Psoas muscle (tissue), 8 donors: ENCODE data around the gene MAL. TPM values are rescaled to one million over a fixed set of nuclear protein-coding genes. Genes with fewer than 3 reads are reported as not detected.
A peak's percentile ranks its signal among the peaks of the same experiment; 100 is the strongest.

Experiments
- ATAC-seq, 4 donors: fragments of 200-7000 bp; cut with Tn5 transposase; one replicate each; pipeline ENCODE4 v1.9.1; 2020; ENCODE audit warnings: moderate library complexity in 3 of 4, mild to moderate bottlenecking in 2 of 4
- DNase-seq, 2 donors: peaks; one replicate each; pipeline ENCODE4 v3.0.0-alpha.2; 2020
- H3K27ac ChIP-seq: fragments of 200-600 bp; one replicate; pipeline ENCODE4 v1.8.0; 2022
- H3K27me3 ChIP-seq, 3 donors: fragments of 200-600 bp in 1 of 3; one replicate each; pipeline versions ENCODE4 v1.6.1 to v1.8.0; 2013 to 2022; ENCODE audit warnings: low read length in 2 of 3, mild to moderate bottlenecking in 2 of 3, moderate library complexity in 1 of 3; ENCODE audit not compliant: insufficient read depth in 3 of 3
- H3K36me3 ChIP-seq, 2 donors: fragments of 200-600 bp in 1 of 2; one replicate each; pipeline versions ENCODE4 v1.6.1 to v1.8.0; 2013 to 2022; ENCODE audit warnings: low read depth in 1 of 2, mild to moderate bottlenecking in 1 of 2, moderate library complexity in 1 of 2; ENCODE audit not compliant: insufficient read depth in 1 of 2
- H3K4me1 ChIP-seq: fragments of 200-600 bp; one replicate; pipeline ENCODE4 v1.8.0; 2022
- H3K4me3 ChIP-seq: fragments of 200-600 bp; one replicate; pipeline ENCODE4 v1.8.0; 2022; ENCODE audit warnings: mild to moderate bottlenecking
- H3K9me3 ChIP-seq: fragments of 200-600 bp; one replicate; pipeline ENCODE4 v1.8.0; 2022
- CTCF ChIP-seq: fragments of 200-600 bp; IDR thresholded peaks from one replicate; pipeline ENCODE4 v1.8.0; 2022; ENCODE audit warnings: antibody characterized with exemption
- WGBS, 3 donors: extraction: QIAGEN DNeasy Blood & Tissue Kit; methylation state at CpG; one replicate each; pipeline versions ENCODE4 v1.1.6 to v1.1.7; 2013; 5-methylcytosine and 5-hydroxymethylcytosine counted together
- intact Hi-C, 2 donors: fragments of 100-400 bp; cut with DNase I; formaldehyde crosslinking; loops; one replicate each; pipeline versions ENCODE4 v1.11.0 to v1.14.2; 2022
- polyA plus RNA-seq, 3 donors: library from polyadenylated mRNA; stranded (reverse); fragments of 200-250 nt; gene quantifications; one replicate each; pipeline ENCODE4 v1.2.3, GENCODE V29; 2013
- total RNA-seq, 4 donors: library from RNA; stranded (reverse); fragmentation: NEBNext Ultra II Directional in 2 of 4; extraction: Animal tissue kit (Norgen Biotek cat#: 25700) in 2 of 4; gene quantifications; one replicate each; pipeline versions ENCODE4 v1.2.1 to v1.2.4, GENCODE V29; 2021 to 2023
- donor health status: healthy with polysubstance abuse.
- donor health status: DM: no; HTN: no; CAD: no; lungs with moderate emphysema.
- donor health status: Bipolar disorder and iron deficiency.
- donor health status: healthy.
- donor health status: DM: yes; HTN: yes; CAD: no.
- donor health status: DM: no; HTN: no; CAD: no.
- donor health status: DM: no; HTN: no; CAD: no.
- donor health status: DM: yes; HTN: yes; CAD: no.

MAL gene
- total and polyA plus RNA-seq, 7 donors, result 0.53 to 1.5 (median 0.93) TPM; not detected in 1

GRCh38 chr2:95032341-95032740 lies 6.8 kb downstream of the MAL start:
- Histone ChIP-seq H3K9me3 (no peaks in the 10 kb centered on the region), H3K27me3 (peaks cover 0 to 12% (median 4%) of the 10 kb centered on the region in 3 donors), H3K36me3 (no peaks in the 10 kb centered on the region), H3K4me3 (no peak overlapping the region), H3K27ac (no peak overlapping the region), H3K4me1 (no peaks in the 10 kb centered on the region)
- intact Hi-C loops, result no loop called here
- WGBS, 3 donors, result 48 to 67% (median 58%) methylated on average over 3 of the region's 3 CpGs
- DNase-seq, result peak in 1 of 2 donors; percentile 1
- ATAC-seq, result no peak
- TF ChIP-seq CTCF, result no peak

- Histone ChIP-seq H3K27ac (no peak overlapping the region), H3K4me3 (no peak overlapping the region), H3K9me3 (no peaks in the 10 kb centered on the region), H3K27me3 (peaks cover 0 to 6% (median 2%) of the 10 kb centered on the region in 3 donors), H3K4me1 (no peaks in the 10 kb centered on the region), H3K36me3 (no peaks in the 10 kb centered on the region)
- 69 to 73% (median 69%) methylated on average over 16 of the region's 16 CpGs for WGBS, 3 donors
- peak in 1 of 2 donors; percentile 17 for DNase-seq
- no peak for ATAC-seq
- intact Hi-C loops, result no loop called here
- TF ChIP-seq CTCF, result no peak
Measured at GRCh38 chr2:95032868-95033603, 7.5 kb downstream of the MAL start.

GRCh38 chr2:95034221-95034620 lies 8.7 kb downstream of the MAL start:
- Histone ChIP-seq H3K36me3 (no peaks in the 10 kb centered on the region), H3K27ac (no peak overlapping the region), H3K4me1 (no peaks in the 10 kb centered on the region), H3K27me3 (peaks cover 0 to 3% (median 2%) of the 10 kb centered on the region in 3 donors), H3K4me3 (no peak overlapping the region), H3K9me3 (no peaks in the 10 kb centered on the region)
- no peak for TF ChIP-seq CTCF
- ATAC-seq (no peak), DNase-seq (no peak)
- whole genome bisulfite sequencing, 3 donors, result 42 to 76% (median 44%) methylated on average over 4 of the region's 4 CpGs
- intact Hi-C loops, result no loop called here

GRCh38 chr2:95034818-95035217 lies 9.3 kb downstream of the MAL start:
- ATAC-seq (no peak), DNase-seq (no peak)
- H3K36me3 ChIP-seq, result no peaks in the 10 kb centered on the region
- H3K4me1 ChIP-seq, result no peaks in the 10 kb centered on the region
- H3K4me3 ChIP-seq, result no peak overlapping the region
- WGBS, 3 donors, result 61 to 74% (median 65%) methylated on average over 7 of the region's 7 CpGs
- H3K9me3 ChIP-seq, result no peaks in the 10 kb centered on the region
- intact Hi-C loops, result no loop called here
- H3K27me3 ChIP-seq, result peaks cover 0 to 2% (median 0%) of the 10 kb centered on the region in 3 donors
- H3K27ac ChIP-seq, result no peak overlapping the region
- no peak for TF ChIP-seq CTCF
